ENCODE results near the gene STAT4.

STAT4 gene

DNA sequence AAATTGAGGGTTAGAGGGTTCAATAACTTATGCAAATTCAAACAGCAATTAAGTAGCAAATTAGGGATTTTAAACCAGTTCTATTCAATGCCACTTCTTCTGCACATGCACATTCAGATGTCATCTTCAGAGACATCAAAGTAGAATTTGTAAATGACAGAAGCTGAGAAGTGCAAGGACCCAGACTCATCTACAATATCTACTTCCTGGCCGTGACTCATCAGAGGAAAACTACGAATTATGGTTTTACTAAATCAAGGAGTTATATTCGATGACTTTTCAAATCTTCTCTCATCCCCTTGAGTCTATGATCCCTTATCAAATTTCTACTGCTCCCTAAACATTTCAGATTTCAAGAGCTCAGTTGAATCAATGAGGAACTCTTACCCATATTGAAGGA lies 20.0 kb upstream of the STAT4 start:
- H3K27me3 ChIP-seq (ENCODE audit: insufficient read depth, poor library complexity, severe bottlenecking), result no peaks in the 10 kb centered on the region
- TF ChIP-seq, protein P1, sequence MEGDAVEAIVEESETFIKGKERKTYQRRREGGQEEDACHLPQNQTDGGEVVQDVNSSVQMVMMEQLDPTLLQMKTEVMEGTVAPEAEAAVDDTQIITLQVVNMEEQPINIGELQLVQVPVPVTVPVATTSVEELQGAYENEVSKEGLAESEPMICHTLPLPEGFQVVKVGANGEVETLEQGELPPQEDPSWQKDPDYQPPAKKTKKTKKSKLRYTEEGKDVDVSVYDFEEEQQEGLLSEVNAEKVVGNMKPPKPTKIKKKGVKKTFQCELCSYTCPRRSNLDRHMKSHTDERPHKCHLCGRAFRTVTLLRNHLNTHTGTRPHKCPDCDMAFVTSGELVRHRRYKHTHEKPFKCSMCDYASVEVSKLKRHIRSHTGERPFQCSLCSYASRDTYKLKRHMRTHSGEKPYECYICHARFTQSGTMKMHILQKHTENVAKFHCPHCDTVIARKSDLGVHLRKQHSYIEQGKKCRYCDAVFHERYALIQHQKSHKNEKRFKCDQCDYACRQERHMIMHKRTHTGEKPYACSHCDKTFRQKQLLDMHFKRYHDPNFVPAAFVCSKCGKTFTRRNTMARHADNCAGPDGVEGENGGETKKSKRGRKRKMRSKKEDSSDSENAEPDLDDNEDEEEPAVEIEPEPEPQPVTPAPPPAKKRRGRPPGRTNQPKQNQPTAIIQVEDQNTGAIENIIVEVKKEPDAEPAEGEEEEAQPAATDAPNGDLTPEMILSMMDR (IDR thresholded peaks at IDR 0.05; ENCODE audit: poor library complexity, severe bottlenecking), result no peak
- DNase-seq (ENCODE audit: low spot score), result no peak
- peaks cover 75% of the 10 kb centered on the region for H3K4me1 ChIP-seq (ENCODE audit: insufficient read depth, poor library complexity, severe bottlenecking)
- H3K9me3 ChIP-seq (ENCODE audit: severe bottlenecking), result no peaks in the 10 kb centered on the region
- ATAC-seq (ENCODE audit: low read depth), result no peak
- peak overlapping the region; percentile 100 for H3K27ac ChIP-seq (ENCODE audit: poor library complexity, severe bottlenecking)
- no peak overlapping the region for H3K4me3 ChIP-seq (ENCODE audit: severe bottlenecking)
- no peaks in the 10 kb centered on the region for H3K36me3 ChIP-seq (ENCODE audit: low read depth)

DNA sequence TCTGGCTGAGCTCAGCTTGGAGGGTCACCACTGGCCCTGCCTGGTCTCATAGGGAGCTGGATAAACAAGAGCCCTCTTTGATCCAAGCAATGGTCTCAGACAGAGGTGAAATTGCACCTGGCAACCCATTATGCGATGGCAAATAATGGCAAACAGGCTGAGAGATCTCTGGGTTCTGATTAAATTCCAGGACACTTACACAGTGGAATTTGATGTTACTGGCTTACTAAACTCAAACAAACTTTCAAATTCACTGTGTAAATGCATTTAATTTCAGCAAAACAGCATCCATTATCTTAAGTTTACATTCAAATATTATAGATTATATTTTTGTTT lies 19.5 kb upstream of the STAT4 start:
- Histone ChIP-seq H3K9me3 (ENCODE audit: severe bottlenecking) (no peaks in the 10 kb centered on the region), H3K4me3 (ENCODE audit: severe bottlenecking) (no peak overlapping the region), H3K4me1 (ENCODE audit: insufficient read depth, poor library complexity, severe bottlenecking) (peaks cover 80% of the 10 kb centered on the region), H3K27me3 (ENCODE audit: insufficient read depth, poor library complexity, severe bottlenecking) (no peaks in the 10 kb centered on the region), H3K36me3 (ENCODE audit: low read depth) (no peaks in the 10 kb centered on the region), H3K27ac (ENCODE audit: poor library complexity, severe bottlenecking) (peak overlapping the region; percentile 100)
- DNase-seq (ENCODE audit: low spot score) (no peak), ATAC-seq (ENCODE audit: low read depth) (no peak)
- TF ChIP-seq, protein P1 (IDR thresholded peaks at IDR 0.05; ENCODE audit: poor library complexity, severe bottlenecking), result no peak

DNA sequence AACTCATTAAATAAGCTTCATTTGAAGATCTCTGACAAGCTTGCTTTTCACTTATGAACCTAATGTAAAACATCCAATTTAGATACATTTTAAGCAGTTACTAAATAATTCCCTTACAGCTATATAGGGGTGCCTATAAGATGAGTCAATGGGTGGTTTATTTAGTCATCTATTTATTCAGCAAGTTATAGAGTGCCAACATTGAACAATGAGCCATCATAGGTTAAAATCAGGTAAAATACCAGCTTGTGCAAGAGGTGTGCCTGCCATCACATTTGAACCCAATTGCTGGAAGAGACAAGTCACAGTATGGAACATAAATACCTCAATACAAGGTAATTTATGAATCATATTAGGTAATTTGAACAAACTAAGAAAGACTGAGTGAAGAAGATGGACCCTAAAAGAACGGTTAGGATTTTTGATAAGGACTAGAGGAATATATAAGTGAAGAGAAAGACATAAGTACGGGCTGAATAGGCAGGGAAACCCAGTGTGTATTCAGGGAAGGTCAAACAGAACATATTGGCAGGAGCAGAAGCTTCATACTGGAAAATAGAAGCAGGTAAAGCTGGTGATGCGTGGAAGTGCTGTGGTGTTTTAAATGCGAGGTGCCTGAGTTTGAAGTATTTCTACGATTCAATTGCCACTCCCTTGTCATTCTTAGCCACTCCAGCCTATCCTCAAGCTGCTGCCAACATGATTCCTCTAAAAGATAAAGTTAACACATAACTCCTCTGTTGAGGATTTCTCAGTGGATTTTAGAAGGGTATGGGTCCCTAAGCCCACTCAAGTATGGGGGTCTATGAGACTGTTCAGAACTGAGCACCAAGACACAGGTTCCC lies 18.9 kb upstream of the STAT4 start:
- ATAC-seq (ENCODE audit: low read depth) (peak; percentile 51), DNase-seq (ENCODE audit: low spot score) (no peak)
- peak overlapping the region; percentile 100 for H3K27ac ChIP-seq (ENCODE audit: poor library complexity, severe bottlenecking)
- TF ChIP-seq, protein P1 (IDR thresholded peaks at IDR 0.05; ENCODE audit: poor library complexity, severe bottlenecking), result no peak
- no peaks in the 10 kb centered on the region for H3K36me3 ChIP-seq (ENCODE audit: low read depth)
- no peaks in the 10 kb centered on the region for H3K9me3 ChIP-seq (ENCODE audit: severe bottlenecking)
- peaks cover 81% of the 10 kb centered on the region for H3K4me1 ChIP-seq (ENCODE audit: insufficient read depth, poor library complexity, severe bottlenecking)
- H3K27me3 ChIP-seq (ENCODE audit: insufficient read depth, poor library complexity, severe bottlenecking), result no peaks in the 10 kb centered on the region
- no peak overlapping the region for H3K4me3 ChIP-seq (ENCODE audit: severe bottlenecking)

DNA sequence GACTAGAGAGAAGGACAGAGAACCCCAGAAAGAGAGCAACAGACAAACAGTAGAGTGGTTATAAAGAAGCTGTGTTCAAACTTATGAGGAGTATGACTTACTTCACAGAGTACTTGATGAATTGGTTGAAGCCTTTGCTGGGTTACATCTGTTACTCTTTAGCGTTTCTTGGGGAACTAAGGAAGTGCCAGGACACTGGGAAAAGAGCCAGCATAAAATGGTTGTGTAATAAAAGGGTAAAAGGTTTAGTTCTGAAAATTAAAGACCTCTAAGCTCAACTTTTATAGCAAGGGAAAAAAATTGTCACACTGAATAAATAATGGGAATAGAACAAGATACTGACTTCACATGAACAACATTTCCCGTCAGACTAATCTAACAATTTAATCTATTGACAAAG lies 17.0 kb upstream of the STAT4 start:
- no peak for ATAC-seq (ENCODE audit: low read depth)
- H3K4me3 ChIP-seq (ENCODE audit: severe bottlenecking), result no peak overlapping the region
- TF ChIP-seq, protein P1 (IDR thresholded peaks at IDR 0.05; ENCODE audit: poor library complexity, severe bottlenecking), result no peak
- H3K27ac ChIP-seq (ENCODE audit: poor library complexity, severe bottlenecking), result peak overlapping the region; percentile 100
- DNase-seq (ENCODE audit: low spot score), result no peak
- H3K27me3 ChIP-seq (ENCODE audit: insufficient read depth, poor library complexity, severe bottlenecking), result no peaks in the 10 kb centered on the region
- H3K4me1 ChIP-seq (ENCODE audit: insufficient read depth, poor library complexity, severe bottlenecking), result peaks cover 70% of the 10 kb centered on the region
- H3K9me3 ChIP-seq (ENCODE audit: severe bottlenecking), result no peaks in the 10 kb centered on the region
- H3K36me3 ChIP-seq (ENCODE audit: low read depth), result no peaks in the 10 kb centered on the region

DNA sequence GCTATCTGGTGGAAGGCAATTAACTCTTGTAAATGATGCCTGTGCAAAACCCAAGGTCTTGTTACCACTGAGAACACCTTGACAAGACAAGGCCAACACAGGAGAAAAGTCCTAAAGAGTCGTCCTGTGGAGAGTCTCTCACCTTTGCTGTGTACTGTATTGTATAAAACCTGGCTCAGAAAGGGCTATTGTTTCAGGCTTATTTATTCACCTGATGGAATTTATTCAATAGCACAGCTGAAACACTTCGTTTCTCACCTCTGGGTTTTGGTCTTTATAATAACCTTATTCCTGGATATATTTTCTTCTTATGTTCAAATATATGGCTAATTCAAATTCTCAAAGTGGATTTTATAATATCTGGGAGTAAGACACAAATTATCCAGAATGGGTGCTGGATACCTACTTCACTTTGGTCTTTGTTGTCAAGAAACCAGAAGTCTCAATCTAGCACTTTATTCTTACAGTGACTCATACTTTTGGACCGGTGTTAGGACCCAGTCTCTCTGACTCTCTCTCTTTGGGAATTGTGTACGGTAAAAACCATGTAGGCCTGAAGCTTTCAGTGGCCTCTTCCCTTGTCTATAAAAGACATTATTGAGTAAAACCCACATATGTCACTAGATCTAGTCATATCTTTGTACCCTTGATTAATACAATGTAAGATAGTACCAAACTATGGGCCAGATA lies 16.1 kb upstream of the STAT4 start:
- ATAC-seq (ENCODE audit: low read depth) (no peak), DNase-seq (ENCODE audit: low spot score) (no peak)
- TF ChIP-seq, protein P1 (IDR thresholded peaks at IDR 0.05; ENCODE audit: poor library complexity, severe bottlenecking), result no peak
- Histone ChIP-seq H3K4me3 (ENCODE audit: severe bottlenecking) (no peak overlapping the region), H3K27ac (ENCODE audit: poor library complexity, severe bottlenecking) (peak overlapping the region; percentile 100), H3K27me3 (ENCODE audit: insufficient read depth, poor library complexity, severe bottlenecking) (no peaks in the 10 kb centered on the region), H3K9me3 (ENCODE audit: severe bottlenecking) (no peaks in the 10 kb centered on the region), H3K4me1 (ENCODE audit: insufficient read depth, poor library complexity, severe bottlenecking) (peaks cover 63% of the 10 kb centered on the region), H3K36me3 (ENCODE audit: low read depth) (no peaks in the 10 kb centered on the region)

Data from RWPE2 (cell line).